GM12878 (cell line): ENCODE measurements around the gene FAM107A. TPM values are rescaled to one million over a fixed set of nuclear protein-coding genes. Genes with fewer than 3 reads are reported as not detected.
A peak's percentile ranks its signal among the peaks of the same experiment; 100 is the strongest.

Experiments
- BACH1 ChIP-seq: fragments of 450-650 bp; IDR thresholded peaks from 2 replicates; pipeline ENCODE4 v1.6.1; 2017; ENCODE audit warnings: mild to moderate bottlenecking, borderline replicate concordance
- BCL3 ChIP-seq: IDR thresholded peaks from 2 replicates; pipeline ENCODE4 v1.6.1; 2011; ENCODE audit warnings: borderline replicate concordance, low read depth, mild to moderate bottlenecking, moderate library complexity, low read length; ENCODE audit not compliant: insufficient read depth, poor library complexity, severe bottlenecking
- BHLHE40 ChIP-seq, 2 experiments: fragments of 450-650 bp in 1 of 2; IDR thresholded peaks; 2 replicates each; pipeline ENCODE4 v1.6.1; 2011 to 2017; ENCODE audit warnings: low read depth in 2 of 2, borderline replicate concordance in 1 of 2, improper control_type of control experiment in 1 of 2, low read length in 1 of 2, mild to moderate bottlenecking in 1 of 2
- BMI1 ChIP-seq: fragments of 450-650 bp; IDR thresholded peaks from 2 replicates; pipeline ENCODE4 v1.6.1; 2016; ENCODE audit warnings: mild to moderate bottlenecking, moderate library complexity, borderline replicate concordance
- CUX1 ChIP-seq: IDR thresholded peaks from 2 replicates; pipeline ENCODE4 v1.6.1; 2012; ENCODE audit warnings: improper control_type of control experiment, low read depth, low read length; ENCODE audit not compliant: insufficient replicate concordance
- HDGF ChIP-seq: fragments of 450-650 bp; IDR thresholded peaks from 2 replicates; pipeline ENCODE4 v1.6.1; 2016; ENCODE audit warnings: antibody characterized with exemption
- IRF5 ChIP-seq: fragments of 450-650 bp; IDR thresholded peaks from 2 replicates; pipeline ENCODE4 v1.6.1; 2017; ENCODE audit warnings: borderline replicate concordance
- MLLT1 ChIP-seq: fragments of 450-650 bp; IDR thresholded peaks from 2 replicates; pipeline ENCODE4 v1.6.1; 2016; ENCODE audit warnings: mild to moderate bottlenecking
- MXI1 ChIP-seq: fragments of 150-350 bp; IDR thresholded peaks from 2 replicates; pipeline ENCODE4 v1.6.1; 2011; ENCODE audit warnings: low read depth, mild to moderate bottlenecking, inconsistent platforms, low read length, improper control_type of control experiment
- MYC ChIP-seq: IDR thresholded peaks from 2 replicates; pipeline ENCODE4 v1.6.1; 2011; ENCODE audit warnings: mild to moderate bottlenecking, low read length, moderate library complexity, inconsistent platforms; ENCODE audit not compliant: insufficient read depth, insufficient replicate concordance, insufficient read length, severe bottlenecking
- PML ChIP-seq: IDR thresholded peaks from 2 replicates; pipeline ENCODE4 v1.6.1; 2012; ENCODE audit warnings: low read length, inconsistent platforms
- POLR2AphosphoS2 ChIP-seq: IDR thresholded peaks from 2 replicates; pipeline ENCODE4 v1.6.1; 2011; ENCODE audit warnings: low read depth, mild to moderate bottlenecking, low read length, improper control_type of control experiment, moderate library complexity
- POU2F2 ChIP-seq: IDR thresholded peaks from 3 replicates; pipeline ENCODE4 v1.6.1; 2011; ENCODE audit warnings: low read depth, mild to moderate bottlenecking, low read length, borderline replicate concordance
- RFX5 ChIP-seq: IDR thresholded peaks from 2 replicates; pipeline ENCODE4 v1.6.1; 2011; ENCODE audit warnings: low read depth, low read length, improper control_type of control experiment
- SIN3A ChIP-seq: IDR thresholded peaks from 2 replicates; pipeline ENCODE4 v1.6.1; 2012; ENCODE audit warnings: low read depth, low read length, improper control_type of control experiment
- SMARCA5 ChIP-seq: fragments of 450-650 bp; IDR thresholded peaks from 2 replicates; pipeline ENCODE4 v1.6.1; 2017; ENCODE audit warnings: mild to moderate bottlenecking
- TAF1 ChIP-seq: IDR thresholded peaks from 2 replicates; pipeline ENCODE4 v1.6.1; 2011; ENCODE audit warnings: mild to moderate bottlenecking, low read depth, low read length, borderline replicate concordance
- USF1 ChIP-seq: IDR thresholded peaks from 2 replicates; pipeline ENCODE4 v1.6.1; 2011; ENCODE audit warnings: borderline replicate concordance, low read depth, mild to moderate bottlenecking, moderate library complexity, mixed read lengths, low read length; ENCODE audit not compliant: insufficient read depth; ENCODE audit errors: extremely low read length
- ZBED1 ChIP-seq: IDR thresholded peaks from 2 replicates; pipeline ENCODE4 v1.6.1; 2016; ENCODE audit warnings: borderline replicate concordance
- ZSCAN29 ChIP-seq: fragments of 450-650 bp; IDR thresholded peaks from 2 replicates; pipeline ENCODE4 v1.6.1; 2017; ENCODE audit warnings: mild to moderate bottlenecking, moderate library complexity
- polyA plus RNA-seq, 11 experiments: library from polyadenylated mRNA; depleted of rRNA in 4 of 11; unstranded in 6 of 11; stranded (reverse) in 5 of 11; fragments of >200 nt; fragmentation: Nextera tagmentation in 4 of 11; fragmentation: Illumina TruSeq in 1 of 11; extraction: Ambion mirVana in 4 of 11; extraction: Trizol in 1 of 11; gene quantifications; 1 replicate in 1 of 11; 2 replicates in 10 of 11; pipeline versions ENCODE4 v1.2.1 to v1.2.3, GENCODE V29; 2011 to 2016; ENCODE audit warnings: inconsistent platforms in 2 of 11, missing spikeins in 2 of 11, low read depth in 1 of 11
- total RNA-seq, 4 experiments: library from RNA; depleted of rRNA in 3 of 4; stranded (reverse); fragments of >200 nt in 3 of 4; fragmentation: Illumina TruSeq in 1 of 4; extraction: Trizol in 1 of 4; gene quantifications; 2 replicates each; pipeline versions ENCODE4 v1.2.1 to v1.2.3, GENCODE V29; 2013 to 2021

The FAM107A gene
- total and polyA plus RNA-seq, 10 of the 15 experiments (the other 5 are each of a cell fraction or from before 2014, with no cell fraction given): not detected

- no peak for TF ChIP-seq CUX1
- peak in 1 of 2 experiments; percentile 31; a peak in 1 of 4 replicates for TF ChIP-seq BHLHE40 (IDR thresholded peaks at IDR 0.05; ENCODE audit: borderline replicate concordance in 1 of 2, low read depth in 2 of 2, low read length in 1 of 2)
- no peak for TF ChIP-seq PML
- TF ChIP-seq MXI1: 0 out of 2 replicates have a peak, but pooled peaks have one; percentile 20
- TF ChIP-seq ZBED1: no peak
- TF ChIP-seq TAF1: no peak
- no peak for TF ChIP-seq ZSCAN29
- no peak; the same call in 1 of the 2 replicates for TF ChIP-seq MLLT1
- TF ChIP-seq POU2F2: peak; percentile 80; the same call in 1 of the 3 replicates
- TF ChIP-seq BMI1: no peak
- 0 out of 2 replicates have a peak, but pooled peaks have one; percentile 23 for TF ChIP-seq SMARCA5
- no peak for TF ChIP-seq BACH1
- TF ChIP-seq HDGF: peak; percentile 71; the same call in 1 of the 2 replicates
- no peak for TF ChIP-seq USF1
- TF ChIP-seq MYC: no peak
- no peak for TF ChIP-seq BCL3
- TF ChIP-seq IRF5: no peak
- no peak for TF ChIP-seq POLR2AphosphoS2
- no peak for TF ChIP-seq RFX5
- TF ChIP-seq SIN3A: no peak
Observed at GRCh38 chr3:58532794-58533220, 44.4 kb downstream of the FAM107A start (continued).
